ENCODE measurements around the gene ACSL1.

DNA sequence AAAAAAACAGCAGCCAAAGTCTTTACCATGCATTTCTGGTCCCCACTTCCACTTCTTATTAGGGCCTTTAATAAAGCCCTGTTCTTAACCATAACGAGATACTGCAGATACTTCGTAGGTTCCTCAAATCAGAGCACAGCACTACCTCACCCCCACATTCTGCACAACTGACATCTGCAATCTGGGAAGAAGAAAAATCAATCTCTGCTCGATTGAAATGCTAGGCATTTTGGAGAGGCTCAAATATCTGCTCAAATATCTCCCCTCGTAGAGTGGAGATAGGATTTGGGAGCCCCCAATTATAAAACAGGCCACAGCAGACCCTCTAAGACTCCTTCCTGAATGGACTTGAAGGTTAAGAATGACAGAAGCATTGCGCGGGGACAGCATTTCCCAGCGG, 51.6 kb downstream of the ACSL1 start:
- TF ChIP-seq, protein P1, sequence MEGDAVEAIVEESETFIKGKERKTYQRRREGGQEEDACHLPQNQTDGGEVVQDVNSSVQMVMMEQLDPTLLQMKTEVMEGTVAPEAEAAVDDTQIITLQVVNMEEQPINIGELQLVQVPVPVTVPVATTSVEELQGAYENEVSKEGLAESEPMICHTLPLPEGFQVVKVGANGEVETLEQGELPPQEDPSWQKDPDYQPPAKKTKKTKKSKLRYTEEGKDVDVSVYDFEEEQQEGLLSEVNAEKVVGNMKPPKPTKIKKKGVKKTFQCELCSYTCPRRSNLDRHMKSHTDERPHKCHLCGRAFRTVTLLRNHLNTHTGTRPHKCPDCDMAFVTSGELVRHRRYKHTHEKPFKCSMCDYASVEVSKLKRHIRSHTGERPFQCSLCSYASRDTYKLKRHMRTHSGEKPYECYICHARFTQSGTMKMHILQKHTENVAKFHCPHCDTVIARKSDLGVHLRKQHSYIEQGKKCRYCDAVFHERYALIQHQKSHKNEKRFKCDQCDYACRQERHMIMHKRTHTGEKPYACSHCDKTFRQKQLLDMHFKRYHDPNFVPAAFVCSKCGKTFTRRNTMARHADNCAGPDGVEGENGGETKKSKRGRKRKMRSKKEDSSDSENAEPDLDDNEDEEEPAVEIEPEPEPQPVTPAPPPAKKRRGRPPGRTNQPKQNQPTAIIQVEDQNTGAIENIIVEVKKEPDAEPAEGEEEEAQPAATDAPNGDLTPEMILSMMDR (IDR thresholded peaks at IDR 0.05), result no peak
- no peak for TF ChIP-seq ZFX (IDR thresholded peaks at IDR 0.05; ENCODE audit: borderline replicate concordance)
